Stimulated activated naive CD8-positive, alpha-beta T cell treated with anti-CD3 and anti-CD28 coated beads, Interleukin-15, amount 100 ng/mL, for 72 hours (primary cell): ENCODE measurements around the gene PRPF39.
A peak's percentile ranks its signal among the peaks of the same experiment; 100 is the strongest.

ENCODE experiments used
- ATAC-seq: fragments of 150-1000 bp; cut with Tn5 transposase; 2 replicates; pipeline ENCODE4 v1.10.0; 2021; ENCODE audit warnings: mild to moderate bottlenecking, moderate library complexity
- DNase-seq, 2 donors: peaks; one replicate each; pipeline ENCODE4 v3.0.0; 2021 to 2022
- H3K27ac Mint-ChIP-seq, 2 donors: one replicate each; pipeline ENCODE4 v1.8.0; 2022; ENCODE audit warnings: mild to moderate bottlenecking in 2 of 2, mixed read lengths in 2 of 2, moderate library complexity in 2 of 2
- H3K27me3 Mint-ChIP-seq: one replicate; pipeline ENCODE4 v1.8.0; 2022; ENCODE audit warnings: mixed read lengths
- H3K4me1 Mint-ChIP-seq: one replicate; pipeline ENCODE4 v1.8.0; 2022; ENCODE audit warnings: mild to moderate bottlenecking, mixed read lengths
- H3K4me3 Mint-ChIP-seq, 2 donors: one replicate each; pipeline ENCODE4 v1.8.0; 2022; ENCODE audit warnings: mild to moderate bottlenecking in 2 of 2, mixed read lengths in 2 of 2, moderate library complexity in 1 of 2
- H3K9me3 Mint-ChIP-seq, 2 donors: one replicate each; pipeline ENCODE4 v1.8.0; 2022; ENCODE audit warnings: mixed read lengths in 2 of 2

Gene PRPF39, protein sequence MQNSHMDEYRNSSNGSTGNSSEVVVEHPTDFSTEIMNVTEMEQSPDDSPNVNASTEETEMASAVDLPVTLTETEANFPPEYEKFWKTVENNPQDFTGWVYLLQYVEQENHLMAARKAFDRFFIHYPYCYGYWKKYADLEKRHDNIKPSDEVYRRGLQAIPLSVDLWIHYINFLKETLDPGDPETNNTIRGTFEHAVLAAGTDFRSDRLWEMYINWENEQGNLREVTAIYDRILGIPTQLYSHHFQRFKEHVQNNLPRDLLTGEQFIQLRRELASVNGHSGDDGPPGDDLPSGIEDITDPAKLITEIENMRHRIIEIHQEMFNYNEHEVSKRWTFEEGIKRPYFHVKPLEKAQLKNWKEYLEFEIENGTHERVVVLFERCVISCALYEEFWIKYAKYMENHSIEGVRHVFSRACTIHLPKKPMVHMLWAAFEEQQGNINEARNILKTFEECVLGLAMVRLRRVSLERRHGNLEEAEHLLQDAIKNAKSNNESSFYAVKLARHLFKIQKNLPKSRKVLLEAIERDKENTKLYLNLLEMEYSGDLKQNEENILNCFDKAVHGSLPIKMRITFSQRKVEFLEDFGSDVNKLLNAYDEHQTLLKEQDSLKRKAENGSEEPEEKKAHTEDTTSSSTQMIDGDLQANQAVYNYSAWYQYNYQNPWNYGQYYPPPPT

DNA sequence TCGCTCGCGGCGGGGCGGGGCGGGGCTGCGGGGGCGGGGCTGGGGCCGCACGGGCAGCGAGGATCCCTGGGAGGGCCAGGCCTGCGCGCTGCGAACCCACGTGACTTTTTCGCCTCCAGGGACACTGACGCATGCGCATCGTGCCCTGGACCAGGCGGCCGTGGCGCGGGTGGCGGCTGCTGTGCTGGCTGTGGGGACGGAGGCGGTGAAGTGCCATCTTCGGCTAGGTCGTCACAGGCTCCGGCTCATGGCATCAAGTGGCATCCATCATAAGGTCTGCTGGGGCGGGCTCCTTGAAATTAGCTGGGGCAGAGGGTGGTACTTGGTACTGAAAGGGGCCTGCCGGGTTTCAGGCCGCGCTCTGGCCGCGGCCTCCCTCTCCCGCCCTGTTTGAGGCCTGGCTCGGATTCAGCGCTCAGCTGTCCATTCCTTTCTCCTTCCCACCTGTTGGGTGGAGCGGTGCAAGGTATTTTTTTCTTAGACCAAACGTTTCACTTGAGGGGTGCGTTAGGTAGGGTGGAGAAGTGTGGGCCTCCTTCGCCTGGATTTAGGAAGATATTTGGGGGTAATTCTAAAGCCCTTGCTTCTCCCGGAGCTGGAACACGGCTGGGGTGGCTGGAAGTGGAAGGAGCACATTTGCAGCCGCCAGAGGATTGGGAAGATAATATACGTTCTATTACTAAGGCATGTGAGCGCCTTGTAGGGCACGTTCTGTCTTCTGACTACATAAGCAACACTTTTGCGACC lies at the start of gene PRPF39:
Gene PRPF39, plus strand, starts transcription at position 141 of the 747 bp plus-strand sequence. CDS start 11,124 bp downstream, outside the sequence.
- Mint-ChIP-seq H3K9me3 (no peaks in the 10 kb centered on the region), H3K27ac (peak within 1 kb of the TSS; percentile 97 to 99), H3K27me3 (no peaks in the 10 kb centered on the region), H3K4me1 (peaks cover 56% of the 10 kb centered on the region), H3K4me3 (peak within 1 kb of the TSS; percentile 93 to 99)
- DNase-seq = peak; percentile 96
- ATAC-seq = peak; percentile 98

- H3K27me3 Mint-ChIP-seq = no peaks in the 10 kb centered on the region
- H3K9me3 Mint-ChIP-seq = no peaks in the 10 kb centered on the region
- no peak overlapping the region for H3K27ac Mint-ChIP-seq
- ATAC-seq (no peak), DNase-seq (no peak)
- no peak overlapping the region for H3K4me3 Mint-ChIP-seq
- H3K4me1 Mint-ChIP-seq = no peaks in the 10 kb centered on the region
Measured at GRCh38 chr14:45034730-45035129, 49.2 kb upstream of the PRPF39 start.

DNA sequence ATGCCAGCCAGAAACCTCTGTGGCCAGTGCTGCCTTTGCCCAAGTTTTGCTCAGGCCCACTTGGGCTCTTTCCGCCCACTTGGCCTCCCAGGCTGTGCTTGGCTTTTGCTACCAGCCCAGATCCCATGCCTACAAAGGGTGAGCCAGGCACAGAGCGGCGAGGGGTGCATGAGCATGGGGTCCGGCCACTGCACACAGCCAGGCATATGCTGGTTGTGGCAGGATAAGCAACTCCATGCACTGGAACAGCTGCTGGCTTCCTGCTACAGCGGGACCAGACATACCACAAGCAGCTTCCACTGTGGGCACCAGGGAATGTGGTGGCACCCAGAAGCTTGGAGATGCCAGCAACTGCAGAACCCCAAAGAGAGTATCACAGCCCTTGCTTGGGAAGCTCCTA lies 45.7 kb upstream of the PRPF39 start:
- Mint-ChIP-seq H3K9me3 (no peaks in the 10 kb centered on the region), H3K4me3 (no peak overlapping the region), H3K4me1 (no peaks in the 10 kb centered on the region), H3K27me3 (no peaks in the 10 kb centered on the region), H3K27ac (no peak overlapping the region)
- DNase-seq (no peak), ATAC-seq (no peak)

GRCh38 chr14:45038865-45039264 lies 45.1 kb upstream of the PRPF39 start:
- DNase-seq (no peak), ATAC-seq (no peak)
- no peaks in the 10 kb centered on the region for H3K4me1 Mint-ChIP-seq
- no peak overlapping the region for H3K27ac Mint-ChIP-seq
- H3K27me3 Mint-ChIP-seq = no peaks in the 10 kb centered on the region
- H3K4me3 Mint-ChIP-seq = no peak overlapping the region
- H3K9me3 Mint-ChIP-seq = no peaks in the 10 kb centered on the region

DNA sequence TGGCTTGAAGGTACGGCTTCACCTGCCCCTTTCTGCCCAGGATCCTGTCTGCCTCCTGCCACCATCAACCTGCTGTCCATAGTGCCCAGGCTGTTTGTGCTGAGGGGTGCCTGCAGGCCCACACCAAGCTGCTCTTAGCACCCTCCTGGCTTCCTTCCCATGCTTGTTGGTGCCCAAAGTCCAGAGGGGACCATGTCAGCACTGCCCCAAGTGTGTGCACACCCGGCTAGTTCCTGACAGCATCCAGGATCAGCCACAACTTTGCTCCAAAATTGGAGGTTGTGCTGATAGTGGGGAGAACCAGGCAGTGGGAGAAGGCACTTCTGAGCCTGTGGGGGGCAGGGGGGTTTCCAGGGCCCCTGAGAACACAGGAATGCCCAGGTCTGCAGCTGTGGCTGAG lies 44.5 kb upstream of the PRPF39 start:
- H3K27me3 Mint-ChIP-seq = no peaks in the 10 kb centered on the region
- no peak overlapping the region for H3K4me3 Mint-ChIP-seq
- DNase-seq (no peak), ATAC-seq (no peak)
- no peak overlapping the region for H3K27ac Mint-ChIP-seq
- H3K4me1 Mint-ChIP-seq = no peaks in the 10 kb centered on the region
- no peaks in the 10 kb centered on the region for H3K9me3 Mint-ChIP-seq

- H3K27me3 Mint-ChIP-seq = no peaks in the 10 kb centered on the region
Measured at GRCh38 chr14:45041641-45042040, 42.3 kb upstream of the PRPF39 start.

GRCh38 chr14:45044638-45045037 lies 39.3 kb upstream of the PRPF39 start:
- ATAC-seq = no peak
- no peaks in the 10 kb centered on the region for H3K27me3 Mint-ChIP-seq

More at GRCh38 chr14:45041641-45042040, 42.3 kb upstream of the PRPF39 start:
- H3K9me3 Mint-ChIP-seq = no peaks in the 10 kb centered on the region
- ATAC-seq (no peak), DNase-seq (no peak)
- H3K27ac Mint-ChIP-seq = no peak overlapping the region
- H3K4me1 Mint-ChIP-seq = no peaks in the 10 kb centered on the region
- H3K4me3 Mint-ChIP-seq = no peak overlapping the region

DNA sequence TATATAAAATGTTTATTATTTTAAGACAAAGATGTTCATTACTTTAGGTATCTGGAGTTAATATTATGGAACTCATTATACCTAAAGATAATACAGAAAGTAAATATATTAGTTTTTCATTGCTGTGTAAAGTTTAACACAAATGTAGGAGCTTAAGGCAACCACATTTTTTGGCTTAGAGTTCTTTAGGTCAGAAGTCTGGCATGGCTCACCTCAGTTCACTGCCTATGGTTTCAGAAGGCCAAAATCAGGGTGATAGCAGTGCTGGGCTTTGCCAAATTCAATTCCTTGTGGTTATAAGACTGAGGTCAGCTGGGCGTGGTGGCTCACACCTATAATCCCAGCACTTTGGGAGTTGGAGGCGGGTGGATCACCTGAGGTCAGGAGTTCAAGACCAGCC lies 35.5 kb upstream of the PRPF39 start:
- H3K4me3 Mint-ChIP-seq = no peak overlapping the region
- no peaks in the 10 kb centered on the region for H3K27me3 Mint-ChIP-seq
- DNase-seq = no peak
- H3K9me3 Mint-ChIP-seq = no peaks in the 10 kb centered on the region
- no peak for ATAC-seq
- no peaks in the 10 kb centered on the region for H3K4me1 Mint-ChIP-seq
- H3K27ac Mint-ChIP-seq = no peak overlapping the region

More at GRCh38 chr14:45044638-45045037, 39.3 kb upstream of the PRPF39 start:
- no peaks in the 10 kb centered on the region for H3K4me1 Mint-ChIP-seq
- no peak overlapping the region for H3K4me3 Mint-ChIP-seq
- no peak for DNase-seq
- no peaks in the 10 kb centered on the region for H3K9me3 Mint-ChIP-seq
- no peak overlapping the region for H3K27ac Mint-ChIP-seq

GRCh38 chr14:45051180-45051579 lies 32.7 kb upstream of the PRPF39 start:
- Mint-ChIP-seq H3K4me3 (no peak overlapping the region), H3K9me3 (no peaks in the 10 kb centered on the region), H3K27ac (no peak overlapping the region), H3K4me1 (no peaks in the 10 kb centered on the region), H3K27me3 (no peaks in the 10 kb centered on the region)
- no peak for DNase-seq
- ATAC-seq = no peak

DNA sequence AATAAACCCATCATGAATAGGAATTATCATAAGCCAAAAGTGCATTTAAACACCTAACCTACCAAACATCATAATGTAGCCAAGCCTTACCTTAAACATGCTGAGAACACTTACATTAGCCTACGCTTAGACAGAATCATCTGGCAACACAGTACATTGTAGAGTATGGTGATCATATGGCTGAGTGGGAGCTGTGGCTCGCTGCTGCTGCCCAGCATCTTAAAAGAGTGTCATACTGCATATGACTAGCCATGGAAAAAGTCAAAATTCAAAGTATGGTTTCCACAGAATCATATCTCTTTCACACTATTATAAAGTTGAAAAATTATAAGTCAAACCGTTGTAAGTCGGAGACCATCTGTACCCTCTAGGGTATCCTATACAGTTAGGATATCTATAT lies 32.0 kb upstream of the PRPF39 start:
- DNase-seq (no peak), ATAC-seq (no peak)
- no peaks in the 10 kb centered on the region for H3K9me3 Mint-ChIP-seq
- no peak overlapping the region for H3K27ac Mint-ChIP-seq
- H3K27me3 Mint-ChIP-seq = no peaks in the 10 kb centered on the region
- no peaks in the 10 kb centered on the region for H3K4me1 Mint-ChIP-seq
- H3K4me3 Mint-ChIP-seq = no peak overlapping the region

GRCh38 chr14:45057349-45057748 lies 26.6 kb upstream of the PRPF39 start:
- Mint-ChIP-seq H3K4me1 (no peaks in the 10 kb centered on the region), H3K27me3 (no peaks in the 10 kb centered on the region), H3K4me3 (no peak overlapping the region), H3K9me3 (no peaks in the 10 kb centered on the region), H3K27ac (no peak overlapping the region)
- no peak for ATAC-seq
- DNase-seq = no peak

- DNase-seq = no peak
- H3K27ac Mint-ChIP-seq = no peak overlapping the region
- H3K9me3 Mint-ChIP-seq = no peaks in the 10 kb centered on the region
Measured at GRCh38 chr14:45057881-45058364, 26.0 kb upstream of the PRPF39 start.

DNA sequence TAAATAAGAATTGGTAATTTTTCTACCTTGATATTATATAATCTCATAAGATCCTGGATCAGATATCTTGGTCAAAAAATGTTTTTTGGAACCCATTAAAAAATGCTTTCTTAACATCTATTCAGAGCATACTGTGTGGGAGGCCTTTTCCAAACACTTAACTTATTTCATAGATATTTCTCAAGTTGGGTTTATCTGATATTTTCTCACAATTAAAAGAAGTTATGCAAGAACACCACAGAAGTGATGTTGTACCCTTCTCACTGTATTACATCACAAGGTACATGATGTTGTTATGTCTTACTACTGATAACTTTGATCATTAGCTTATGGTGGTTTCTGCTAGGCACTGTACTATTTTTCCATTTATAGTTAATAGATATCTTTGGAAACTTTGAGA lies 23.4 kb upstream of the PRPF39 start:
- no peak overlapping the region for H3K4me3 Mint-ChIP-seq
- no peaks in the 10 kb centered on the region for H3K9me3 Mint-ChIP-seq
- ATAC-seq = no peak
- no peaks in the 10 kb centered on the region for H3K27me3 Mint-ChIP-seq
- H3K4me1 Mint-ChIP-seq = no peaks in the 10 kb centered on the region
- DNase-seq = no peak
- H3K27ac Mint-ChIP-seq = no peak overlapping the region

More at GRCh38 chr14:45057881-45058364, 26.0 kb upstream of the PRPF39 start:
- Mint-ChIP-seq H3K4me1 (no peaks in the 10 kb centered on the region), H3K4me3 (no peak overlapping the region), H3K27me3 (no peaks in the 10 kb centered on the region)
- no peak for ATAC-seq

GRCh38 chr14:45065540-45065939 lies 18.4 kb upstream of the PRPF39 start:
- Mint-ChIP-seq H3K4me3 (no peak overlapping the region), H3K27ac (no peak overlapping the region), H3K27me3 (no peaks in the 10 kb centered on the region), H3K4me1 (no peaks in the 10 kb centered on the region), H3K9me3 (no peaks in the 10 kb centered on the region)
- DNase-seq (no peak), ATAC-seq (no peak)

DNA sequence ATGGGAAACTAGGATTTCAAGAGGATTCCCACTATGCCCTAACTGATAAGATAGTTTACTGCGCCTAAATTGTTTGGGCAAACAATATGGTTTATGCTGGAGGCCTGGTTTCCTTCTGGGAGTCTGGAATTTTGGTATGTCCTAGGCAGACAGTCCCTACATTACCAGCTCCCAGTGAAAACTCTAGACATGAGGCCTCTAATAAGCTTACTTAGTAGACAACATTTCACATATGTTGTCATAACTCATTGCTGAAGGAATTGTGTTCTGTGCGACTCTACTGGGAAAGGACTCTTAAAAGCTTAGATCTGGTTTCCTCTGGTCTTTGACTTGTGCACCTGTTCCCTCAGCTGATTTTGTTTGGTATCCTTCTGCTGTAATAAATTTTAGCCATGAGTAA lies 18.0 kb upstream of the PRPF39 start:
- Mint-ChIP-seq H3K9me3 (no peaks in the 10 kb centered on the region), H3K4me3 (no peak overlapping the region), H3K4me1 (no peaks in the 10 kb centered on the region), H3K27me3 (no peaks in the 10 kb centered on the region), H3K27ac (no peak overlapping the region)
- ATAC-seq = no peak
- no peak for DNase-seq

GRCh38 chr14:45066667-45067066 lies 17.2 kb upstream of the PRPF39 start:
- no peak for ATAC-seq
- DNase-seq = no peak
- Mint-ChIP-seq H3K27ac (no peak overlapping the region), H3K27me3 (no peaks in the 10 kb centered on the region), H3K4me1 (no peaks in the 10 kb centered on the region), H3K9me3 (no peaks in the 10 kb centered on the region), H3K4me3 (no peak overlapping the region)
